Prostate gland (tissue), 2 donors: Measurements from ENCODE around the gene THAP4. TPM values are rescaled to one million over a fixed set of nuclear protein-coding genes. Genes with fewer than 3 reads are reported as not detected.

ENCODE experiments used
- DNase-seq: peaks from one replicate; pipeline ENCODE4 v3.0.0-alpha.2; 2019; ENCODE audit warnings: low spot score
- H3K27ac ChIP-seq, 2 donors: fragments of 200-600 bp; sonication (generic); 2 replicates each; pipeline ENCODE4 v1.5.1; 2017 to 2019
- H3K27me3 ChIP-seq: fragments of 200-600 bp; sonication (generic); replicated peaks from 2 replicates; pipeline ENCODE4 v1.5.1; 2019; ENCODE audit not compliant: insufficient read depth
- H3K36me3 ChIP-seq, 2 donors: fragments of 200-600 bp; sonication (generic); 1 replicate in 1 of 2; 2 replicates in 1 of 2; pipeline versions ENCODE4 v1.5.1 to v1.8.1; 2017 to 2019
- H3K4me1 ChIP-seq: fragments of 200-600 bp; sonication (generic); replicated peaks from 2 replicates; pipeline ENCODE4 v1.5.1; 2019
- H3K4me3 ChIP-seq, 2 donors: fragments of 200-600 bp; sonication (generic); 2 replicates each; pipeline ENCODE4 v1.5.1; 2017 to 2019
- H3K9me3 ChIP-seq: fragments of 200-600 bp; sonication (generic); 2 replicates; pipeline ENCODE4 v1.5.1; 2017
- CTCF ChIP-seq, 4 experiments: fragments of 200-600 bp in 2 of 4; fragments of 450-650 bp in 2 of 4; sonication (generic) in 2 of 4; IDR thresholded peaks; 1 replicate in 3 of 4; 2 replicates in 1 of 4; pipeline ENCODE4 v1.5.1; 2016 to 2019; ENCODE audit warnings: antibody characterized with exemption in 4 of 4, mild to moderate bottlenecking in 2 of 4, moderate library complexity in 2 of 4
- POLR2A ChIP-seq: fragments of 450-650 bp; IDR thresholded peaks from one replicate; pipeline ENCODE4 v1.6.1; 2016; ENCODE audit warnings: antibody characterized with exemption, mild to moderate bottlenecking
- POLR2AphosphoS5 ChIP-seq: sonication (generic); formaldehyde crosslinking; IDR thresholded peaks from one replicate; pipeline ENCODE4 v1.6.1; 2017; ENCODE audit warnings: antibody characterized with exemption
- WGBS: methylation state at CpG from one replicate; pipeline ENCODE4 v1.1.5; 2018; 5-methylcytosine and 5-hydroxymethylcytosine counted together
- intact Hi-C: fragments of 100-400 bp; cut with DNase I; formaldehyde crosslinking; loops from one replicate; pipeline ENCODE4 v1.14.2; 2022
- total RNA-seq, 2 donors: library from RNA; depleted of rRNA; stranded (reverse); fragments of >200 nt; gene quantifications; one replicate each; pipeline ENCODE4 v1.1.0, GENCODE V29; 2016

Gene THAP4
- total RNA-seq, result 10 to 100 TPM; 60.8 to 92.9 TPM

- H3K4me1 ChIP-seq, result peaks cover 17% of the 10 kb centered on the region
- intact Hi-C loops, result loop anchor here (2.0 to 10.0 kb wide), 2 partner anchors 280 to 322 kb away; partner anchors contain the start of genes FARP2, HDLBP and SEPTIN2
- WGBS, result under 1% methylated on average over 67 of the region's 123 CpGs
Measured at GRCh38 chr2:241637018-241637794, at the start of gene THAP4, which contains the start of gene ATG4B. THAP4 (minus strand) TSS chr2:241637158; CDS start chr2:241637017, 141 bp downstream. ATG4B (plus strand) TSS chr2:241637693; CDS start chr2:241637715, 22 bp downstream.

GRCh38 chr2:241686324-241686649 is 49.3 kb upstream of the THAP4 start:
- no peaks in the 10 kb centered on the region for H3K9me3 ChIP-seq
- under 1% methylated on average over 37 of the region's 37 CpGs for WGBS
- H3K27ac ChIP-seq, result peak overlapping the region; percentile 67 to 90
- no peaks in the 10 kb centered on the region for H3K27me3 ChIP-seq
- peaks cover 9% of the 10 kb centered on the region for H3K4me1 ChIP-seq
- no peaks in the 10 kb centered on the region for H3K36me3 ChIP-seq
- intact Hi-C loops, result no loop called here
- no peak for TF ChIP-seq POLR2A
- no peak for TF ChIP-seq CTCF (IDR thresholded peaks at IDR 0.05)
- TF ChIP-seq POLR2AphosphoS5, result no peak
- peak overlapping the region; percentile 81 to 88 for H3K4me3 ChIP-seq
- DNase-seq, result no peak

More at GRCh38 chr2:241637018-241637794, at the start of gene THAP4, which contains the start of gene ATG4B:
- H3K27ac ChIP-seq, result peak within 1 kb of the TSS; percentile 99
- H3K36me3 ChIP-seq, result peaks cover 10 to 12% of the 10 kb centered on the region in 2 donors
- DNase-seq, result peak; percentile 85
- no peaks in the 10 kb centered on the region for H3K27me3 ChIP-seq
- peak within 1 kb of the TSS; percentile 96 to 100 for H3K4me3 ChIP-seq
- TF ChIP-seq CTCF (IDR thresholded peaks at IDR 0.05), result peak in 1 of 4 experiments; percentile 25
- TF ChIP-seq POLR2A, result peak; percentile 17
- TF ChIP-seq POLR2AphosphoS5, result peak; percentile 84
- no peaks in the 10 kb centered on the region for H3K9me3 ChIP-seq

GRCh38 chr2:241680827-241681599 is 44.1 kb upstream of the THAP4 start:
- WGBS, result 79% methylated on average over 14 of the region's 14 CpGs
- intact Hi-C loops, result no loop called here
- DNase-seq, result no peak
- Histone ChIP-seq H3K27ac (no peak overlapping the region), H3K4me3 (no peak overlapping the region), H3K4me1 (peaks cover 4% of the 10 kb centered on the region), H3K9me3 (no peaks in the 10 kb centered on the region), H3K36me3 (no peaks in the 10 kb centered on the region), H3K27me3 (no peaks in the 10 kb centered on the region)
- TF ChIP-seq POLR2AphosphoS5, result peak; percentile 30
- TF ChIP-seq CTCF (IDR thresholded peaks at IDR 0.05), result no peak

GRCh38 chr2:241680044-241680443 is 43.1 kb upstream of the THAP4 start:
- H3K36me3 ChIP-seq, result no peaks in the 10 kb centered on the region
- no peaks in the 10 kb centered on the region for H3K4me1 ChIP-seq
- no peak for TF ChIP-seq CTCF (IDR thresholded peaks at IDR 0.05)
- no peak for TF ChIP-seq POLR2A
- TF ChIP-seq POLR2AphosphoS5, result no peak
- H3K4me3 ChIP-seq, result no peak overlapping the region
- DNase-seq, result no peak
- no peaks in the 10 kb centered on the region for H3K9me3 ChIP-seq
- no peak overlapping the region for H3K27ac ChIP-seq
- WGBS, result 90% methylated on average over 12 of the region's 12 CpGs
- no peaks in the 10 kb centered on the region for H3K27me3 ChIP-seq
- intact Hi-C loops, result no loop called here
